ENCODE data around the gene PLXDC2.
A peak's percentile ranks its signal among the peaks of the same experiment; 100 is the strongest.

Gene PLXDC2

DNA sequence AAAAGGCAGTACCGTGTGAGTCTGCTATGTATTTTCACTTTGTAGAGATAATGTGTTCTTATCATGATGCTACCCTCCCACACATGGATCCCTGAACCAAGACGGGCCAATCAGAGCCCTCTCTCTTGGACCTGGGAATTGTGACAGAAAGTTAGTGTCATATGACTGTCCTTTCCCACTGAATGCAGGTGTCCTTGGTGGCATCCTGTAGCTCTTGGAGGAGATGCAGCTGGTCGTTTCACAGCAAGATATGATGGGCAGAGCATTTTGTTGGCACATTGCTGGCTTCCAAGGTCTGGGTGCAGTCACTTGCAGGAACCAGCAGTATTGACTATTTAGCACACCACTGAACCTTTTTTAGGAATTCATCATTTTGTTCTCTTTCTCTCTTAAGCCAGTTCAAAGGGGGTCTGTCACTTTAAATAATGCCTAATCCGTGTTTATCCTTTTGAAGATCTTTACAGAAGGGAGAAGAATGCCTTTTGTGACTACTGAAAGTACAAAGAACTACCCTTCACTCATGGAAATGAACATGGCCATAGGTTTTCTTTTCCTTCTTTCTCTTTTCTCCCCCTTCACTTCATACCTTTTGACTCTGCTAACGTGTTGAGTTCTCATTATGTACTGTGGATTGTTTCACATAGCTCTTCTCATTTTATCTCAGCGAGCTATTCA lies 125.1 kb downstream of the PLXDC2 start:
- no peak for DNase-seq

GRCh38 chr10:19944911-19945663 lies 128.9 kb downstream of the PLXDC2 start:
- DNase-seq: no peak

DNA sequence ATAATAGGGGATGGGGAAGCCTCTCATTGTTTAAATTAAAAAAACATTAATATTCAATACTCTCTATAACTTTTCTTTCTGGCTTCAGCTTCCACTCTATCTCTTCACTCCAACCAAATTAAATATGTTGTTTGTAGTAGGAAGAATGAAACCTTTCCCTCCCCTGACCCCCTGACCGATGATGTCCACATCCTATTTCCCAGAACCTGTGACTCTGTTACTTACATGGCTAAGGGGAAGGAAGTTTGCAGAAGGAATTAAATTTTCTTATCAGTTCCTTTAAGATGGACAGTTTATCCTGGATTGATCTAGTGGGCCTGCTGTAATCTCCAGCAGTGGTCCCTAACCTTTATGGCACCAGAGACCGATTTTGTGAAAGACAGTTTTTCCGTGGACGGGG lies 130.0 kb downstream of the PLXDC2 start:
- DNase-seq: no peak

- no peak for DNase-seq
These were observed 130.6 kb downstream of the PLXDC2 start for GRCh38 chr10:19946791-19947190.

DNA sequence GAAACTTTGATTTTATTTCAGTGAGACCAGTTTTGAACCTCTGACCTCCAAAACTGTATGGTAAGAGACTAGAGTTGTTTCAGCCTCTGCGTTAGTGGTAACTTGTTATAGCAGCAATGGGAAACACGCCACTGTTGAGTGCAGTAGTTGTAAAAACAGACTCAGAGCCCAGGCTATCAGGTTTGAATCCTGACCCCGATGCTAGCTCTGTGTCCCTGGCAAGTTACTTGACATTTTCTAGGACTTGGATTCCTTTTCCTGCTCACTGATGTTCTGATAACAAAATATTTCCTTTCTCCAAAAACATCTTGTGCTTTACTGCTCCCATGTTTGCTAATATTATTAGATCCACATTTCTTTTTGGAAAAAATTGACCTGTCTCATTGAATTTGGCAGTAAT lies 131.0 kb downstream of the PLXDC2 start:
- DNase-seq: no peak

DNA sequence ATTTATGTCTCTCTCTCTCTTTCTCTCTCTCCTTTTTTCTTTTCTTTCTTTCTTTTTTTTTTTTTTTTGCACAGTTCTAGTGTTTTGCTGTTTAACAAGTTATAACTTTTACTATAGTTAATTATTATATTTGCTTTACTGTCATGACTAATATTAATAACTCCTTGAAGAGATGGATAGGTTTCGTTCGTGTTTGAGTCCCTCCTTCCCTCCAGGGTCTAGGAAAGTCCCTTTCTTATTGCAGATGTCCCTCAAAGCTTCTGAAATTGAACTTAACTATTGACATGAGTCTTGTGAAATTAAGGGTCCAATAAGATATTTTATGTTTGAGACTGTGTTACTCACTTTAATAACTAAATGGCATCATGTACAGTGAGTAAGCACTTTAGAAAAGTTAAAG lies 131.4 kb downstream of the PLXDC2 start:
- no peak for DNase-seq

DNA sequence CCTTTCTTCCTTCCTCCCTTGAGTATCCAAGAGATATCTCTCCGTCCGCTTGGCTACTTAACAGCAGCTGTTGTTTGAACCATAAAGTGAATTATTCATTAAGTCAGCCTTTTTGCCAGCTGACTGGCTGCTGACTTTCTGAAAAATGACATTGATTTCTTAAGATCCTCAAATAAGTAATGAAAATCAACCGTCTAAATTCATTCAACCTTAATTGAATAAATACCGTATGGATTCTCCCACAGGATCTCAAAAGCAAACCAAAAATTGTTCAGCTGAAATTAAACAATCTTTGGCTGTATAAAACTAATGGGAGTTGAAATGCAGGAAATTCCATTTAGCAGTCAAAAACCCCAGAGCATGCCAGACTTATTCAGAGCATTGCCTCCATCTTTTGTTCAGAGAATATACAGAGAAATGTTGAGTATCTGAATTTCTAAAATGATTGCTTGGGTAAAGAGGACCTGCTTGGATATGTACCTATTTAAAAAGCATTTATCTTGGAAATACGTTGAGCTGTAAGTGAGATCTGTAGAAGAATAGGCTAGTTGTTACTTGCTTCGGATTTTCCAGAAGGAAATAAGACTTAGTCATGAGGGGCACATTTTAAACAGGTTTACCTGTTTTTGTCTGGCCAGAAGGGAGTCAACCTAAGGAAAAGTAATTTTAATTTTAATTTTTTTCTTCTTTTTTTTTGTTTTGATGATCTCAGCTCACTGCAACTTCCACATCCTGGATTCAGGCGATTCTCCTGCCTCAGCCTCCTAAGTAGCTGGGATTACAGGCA lies 136.2 kb downstream of the PLXDC2 start:
- no peak for DNase-seq

DNA sequence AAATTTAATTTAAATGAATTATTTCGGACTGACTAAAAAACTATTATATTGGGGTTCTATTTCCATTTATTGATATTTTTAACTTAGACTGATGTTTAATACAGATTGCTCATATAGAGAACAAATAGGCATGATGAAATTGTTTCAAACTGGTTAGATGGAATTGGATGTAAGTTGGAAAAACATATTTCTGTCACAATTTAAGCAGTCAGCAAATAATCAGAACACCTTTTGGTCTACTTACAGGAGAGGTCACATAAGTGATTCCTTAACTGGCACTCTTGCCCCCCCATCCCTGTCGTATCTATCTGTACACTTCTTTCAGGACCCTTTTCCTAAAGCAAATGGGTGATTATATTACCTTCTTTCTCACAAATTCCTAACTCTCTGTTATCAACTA lies 138.4 kb downstream of the PLXDC2 start:
- no peak for DNase-seq

- no peak for DNase-seq
These were observed 140.3 kb downstream of the PLXDC2 start for GRCh38 chr10:19956516-19957032.

DNA sequence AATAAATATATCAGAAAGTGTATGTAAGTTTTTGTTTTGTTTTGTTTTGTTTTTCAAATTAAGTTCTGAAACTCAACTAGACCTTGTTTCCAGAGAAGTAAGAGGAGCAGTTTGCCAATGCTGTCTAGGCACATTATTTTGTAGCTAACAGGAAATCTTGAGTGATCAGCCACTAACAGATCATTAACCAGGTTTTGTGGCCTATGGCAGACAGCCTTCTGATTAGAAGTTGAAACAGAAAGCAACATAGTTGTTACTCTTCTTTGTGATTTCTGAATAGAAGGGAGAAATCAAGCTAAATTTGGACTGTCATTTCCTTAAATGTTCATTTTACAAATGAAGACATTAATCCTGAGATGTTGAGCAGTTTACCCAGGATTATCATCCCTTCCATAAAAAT lies 142.6 kb downstream of the PLXDC2 start:
- no peak for DNase-seq

DNA sequence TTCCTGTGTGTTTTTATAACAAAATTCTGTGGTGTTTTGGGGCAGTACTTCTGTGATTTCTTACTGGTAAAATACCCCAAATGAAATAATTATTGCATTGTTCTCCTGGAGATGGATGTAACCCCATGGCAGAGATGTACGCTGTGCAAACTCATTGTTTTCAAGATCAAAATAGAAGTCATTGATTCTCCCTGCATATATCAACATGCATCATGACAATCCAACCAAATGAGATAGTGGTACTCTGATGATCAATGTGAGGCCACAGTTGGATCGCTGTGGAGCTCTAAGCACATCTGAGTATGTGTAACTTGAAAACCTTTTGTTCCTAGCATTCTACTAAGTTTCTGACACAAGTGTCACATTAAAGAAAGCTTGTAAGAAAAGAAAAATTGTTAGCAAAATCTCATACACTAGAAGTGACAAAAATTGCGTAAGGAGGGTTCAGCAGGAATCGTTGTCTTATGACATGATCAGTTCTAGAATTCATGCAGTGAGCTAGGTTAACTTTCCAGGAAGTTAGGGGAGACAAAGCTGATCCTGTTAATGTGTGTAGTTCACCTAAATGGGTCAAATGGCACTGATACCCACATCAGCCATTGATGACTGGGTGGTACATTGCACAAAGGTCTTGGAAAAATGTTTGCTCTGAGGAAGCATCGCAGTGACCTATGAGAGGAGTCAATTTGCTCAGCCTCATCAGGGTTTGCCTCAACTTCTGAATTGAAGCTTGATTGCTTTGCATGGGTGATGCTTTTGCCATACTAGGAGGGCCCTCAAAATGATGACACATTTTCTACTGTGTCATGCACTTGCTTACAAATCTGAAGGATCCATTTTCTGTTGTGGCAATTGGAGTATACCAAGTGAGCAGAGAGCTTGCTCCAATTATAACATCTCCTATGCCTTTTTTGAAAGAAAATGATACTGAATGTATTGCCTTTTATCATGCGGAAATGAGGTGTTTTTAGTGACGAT lies 145.1 kb downstream of the PLXDC2 start:
- no peak for DNase-seq

- DNase-seq: no peak
These were observed 148.4 kb downstream of the PLXDC2 start for GRCh38 chr10:19964625-19965024.

DNA sequence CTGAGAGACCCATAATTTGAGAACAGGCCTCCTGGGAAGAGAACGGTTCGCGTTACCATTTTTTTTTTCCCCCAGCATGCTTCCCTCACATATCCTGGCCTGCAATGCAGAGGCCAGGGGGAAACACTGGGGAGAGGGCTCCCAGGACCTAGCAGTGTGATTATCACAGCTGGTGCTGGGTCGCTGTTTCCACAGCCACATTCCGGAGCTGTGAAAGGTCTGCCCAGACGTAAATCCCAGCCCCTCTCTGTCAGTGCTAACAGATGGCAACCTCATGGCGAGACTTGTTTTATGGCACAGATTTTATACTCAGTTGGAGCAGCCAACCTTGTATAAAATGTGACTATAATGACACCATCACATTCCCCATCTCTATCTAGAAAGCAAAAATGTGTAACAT lies 150.5 kb downstream of the PLXDC2 start:
- DNase-seq: peak; percentile 68

- no peak for DNase-seq
These were observed 151.7 kb downstream of the PLXDC2 start for GRCh38 chr10:19967981-19968380.

DNA sequence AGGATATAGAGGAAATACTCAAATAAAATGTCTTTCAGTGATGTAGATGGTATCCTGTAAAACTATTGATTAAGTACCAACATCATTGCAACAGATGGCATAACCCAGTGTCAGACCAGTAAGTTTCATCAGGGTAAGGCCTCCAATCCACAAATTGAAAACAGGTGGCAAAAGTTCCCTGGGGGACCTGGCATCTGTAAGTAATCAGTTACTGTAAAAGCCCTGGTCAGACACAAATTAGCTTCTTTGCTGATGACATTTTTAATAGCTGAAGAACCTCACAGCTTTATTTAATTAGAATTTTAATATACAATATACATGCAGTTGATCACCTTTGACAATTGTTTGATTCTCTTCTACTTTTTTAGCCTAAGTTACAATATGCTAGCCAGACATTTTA lies 152.5 kb downstream of the PLXDC2 start:
- DNase-seq: peak; percentile 70

GRCh38 chr10:19970256-19970655 lies 154.0 kb downstream of the PLXDC2 start:
- no peak for DNase-seq

GRCh38 chr10:19970717-19971116 lies 154.5 kb downstream of the PLXDC2 start:
- DNase-seq: no peak

DNA sequence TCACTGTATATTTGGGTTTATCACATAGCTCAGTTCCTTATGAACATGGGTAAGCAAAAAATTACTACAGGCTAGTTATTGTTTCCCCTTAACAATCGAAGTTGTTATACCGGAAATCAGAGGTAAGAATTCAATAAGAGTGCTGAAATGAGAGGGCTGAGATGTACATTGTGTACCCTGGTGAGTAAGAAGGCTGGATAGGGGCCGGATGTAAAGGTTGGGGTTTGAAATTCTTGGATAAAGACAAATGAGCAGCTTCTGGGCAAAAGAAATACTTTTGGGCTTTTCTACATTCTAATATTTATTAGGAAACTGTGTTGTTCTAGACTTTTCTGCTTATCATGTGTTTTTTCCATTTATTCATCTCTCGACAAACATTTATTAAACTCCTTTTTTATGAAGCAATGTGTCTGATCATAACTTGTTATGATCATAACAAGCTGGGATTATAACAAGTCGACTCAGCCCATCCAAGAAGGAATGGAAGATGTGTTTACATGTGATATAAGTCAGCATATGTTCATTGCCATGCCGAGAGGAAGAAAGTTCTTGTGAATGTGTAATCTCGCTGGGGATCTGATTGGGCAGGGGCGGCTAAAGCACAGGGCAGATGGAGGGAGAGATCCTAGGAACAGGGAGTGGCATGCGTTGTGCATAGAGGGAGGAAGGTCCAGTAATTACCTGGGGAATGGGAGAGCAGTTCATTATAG lies 155.3 kb downstream of the PLXDC2 start:
- no peak for DNase-seq

GRCh38 chr10:19974138-19974537 lies 157.9 kb downstream of the PLXDC2 start:
- DNase-seq: no peak

DNA sequence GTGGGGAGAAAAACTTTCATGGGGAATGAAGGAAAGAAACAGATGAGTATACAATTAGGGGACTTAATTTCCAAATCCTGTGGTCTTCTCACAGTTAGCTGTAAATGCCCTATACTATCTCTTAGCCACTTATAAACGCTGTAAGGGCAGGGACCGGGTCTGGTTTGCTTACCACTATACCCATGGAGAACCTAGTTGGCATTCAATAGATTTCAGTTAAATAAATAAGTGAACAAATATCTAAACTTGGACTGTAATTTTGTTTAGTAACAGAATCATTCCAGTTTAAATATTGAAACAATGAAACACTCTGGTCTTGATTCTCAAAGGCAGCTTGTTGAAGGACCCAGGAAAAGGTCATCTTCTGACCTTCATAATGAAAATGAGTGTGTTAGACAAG lies 158.3 kb downstream of the PLXDC2 start:
- DNase-seq: no peak

- DNase-seq: no peak
These were observed 160.9 kb downstream of the PLXDC2 start for GRCh38 chr10:19977097-19977521.

Data from fibroblast of skin of abdomen (primary cell).